Endothelial cell (in vitro differentiated cells): Measurements from ENCODE around the gene TPX2. TPM values are rescaled to one million over a fixed set of nuclear protein-coding genes. Genes with fewer than 3 reads are reported as not detected.
A peak's percentile ranks its signal among the peaks of the same experiment; 100 is the strongest.

Experiments
- DNase-seq: peaks from one replicate; pipeline ENCODE4 v3.0.0; 2021; ENCODE audit warnings: low spot score
- H3K27ac Mint-ChIP-seq: one replicate; pipeline ENCODE4 v1.8.0; 2021; ENCODE audit warnings: mixed read lengths, inconsistent platforms; ENCODE audit not compliant: unreplicated experiment
- H3K27me3 Mint-ChIP-seq: one replicate; pipeline ENCODE4 v1.8.0; 2021; ENCODE audit warnings: mild to moderate bottlenecking, moderate library complexity, mixed read lengths, inconsistent platforms; ENCODE audit not compliant: unreplicated experiment
- H3K36me3 Mint-ChIP-seq: one replicate; pipeline ENCODE4 v1.8.0; 2021; ENCODE audit warnings: mild to moderate bottlenecking, low read depth, mixed read lengths, inconsistent platforms; ENCODE audit not compliant: unreplicated experiment
- H3K4me1 Mint-ChIP-seq: one replicate; pipeline ENCODE4 v1.8.0; 2021; ENCODE audit warnings: mild to moderate bottlenecking, mixed read lengths, inconsistent platforms; ENCODE audit not compliant: unreplicated experiment
- H3K4me3 Mint-ChIP-seq: one replicate; pipeline ENCODE4 v1.8.0; 2021; ENCODE audit warnings: mild to moderate bottlenecking, mixed read lengths, inconsistent platforms; ENCODE audit not compliant: unreplicated experiment
- H3K9me3 Mint-ChIP-seq: one replicate; pipeline ENCODE4 v1.8.0; 2021; ENCODE audit warnings: mixed read lengths, inconsistent platforms; ENCODE audit not compliant: unreplicated experiment
- total RNA-seq: library from RNA; stranded (reverse); fragmentation: NEBNext Ultra II Directional; extraction: Animal tissue kit (Norgen Biotek cat#: 25700); gene quantifications from one replicate; pipeline ENCODE4 v1.2.1, GENCODE V29; 2021; ENCODE audit not compliant: unreplicated experiment
- TF ChIP-seq, protein P1 (sequence below): fragments of 200-600 bp; sonication (generic); IDR thresholded peaks from one replicate; pipeline ENCODE4 v1.5.0; 2021; ENCODE audit warnings: antibody characterized with exemption; ENCODE audit not compliant: unreplicated experiment

Gene TPX2
- total RNA-seq, 1 donor from 2014 or later: 27.2 TPM

DNA sequence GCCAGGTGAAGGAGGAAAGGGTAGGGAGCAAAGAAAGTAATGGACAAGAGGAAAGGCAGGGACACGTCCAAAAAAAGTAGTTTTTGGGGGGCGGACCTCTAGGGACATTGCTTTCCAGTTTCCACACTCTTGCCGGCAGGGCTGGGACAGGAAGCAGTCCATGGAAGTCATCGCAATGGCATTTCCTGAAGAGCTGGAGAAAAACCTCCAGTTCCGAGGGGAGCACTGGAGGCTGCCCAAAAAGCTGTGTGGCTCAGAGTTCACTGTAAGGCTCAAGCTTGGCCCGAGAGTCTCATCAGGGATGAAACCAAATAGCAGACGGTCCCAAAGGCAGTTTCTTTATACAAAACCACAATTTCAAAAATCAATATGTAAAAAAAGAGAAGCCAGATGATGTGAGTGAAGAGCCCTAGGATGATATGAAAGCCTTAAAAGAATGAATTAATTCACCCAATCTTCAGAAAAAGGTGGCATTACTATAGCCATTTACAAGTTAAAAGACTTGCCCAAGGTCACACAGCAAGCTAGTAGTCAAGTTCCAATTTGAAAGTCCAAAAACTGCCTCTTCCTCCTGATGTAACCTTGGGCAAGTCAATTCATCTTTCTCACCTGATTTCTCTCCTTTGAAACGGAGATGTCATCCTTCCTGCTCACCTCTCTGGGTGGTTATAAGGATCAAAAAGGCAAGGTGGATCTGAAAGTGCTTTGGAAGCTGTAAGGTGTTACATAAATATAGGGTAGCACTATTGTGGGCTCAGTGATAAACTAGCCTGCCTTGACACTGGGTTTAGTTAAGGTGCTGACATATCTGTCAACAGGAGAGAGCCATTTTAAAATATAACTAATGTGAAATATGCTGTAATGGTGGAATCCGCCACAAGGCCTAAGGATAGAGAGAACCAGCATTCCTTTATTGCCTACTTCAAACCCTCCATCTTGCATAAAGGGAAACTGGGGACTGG, 25.5 kb upstream of the TPX2 start:
- peak; percentile 54 for DNase-seq
- peak overlapping the region; percentile 99 for H3K27ac Mint-ChIP-seq
- TF ChIP-seq, protein P1, sequence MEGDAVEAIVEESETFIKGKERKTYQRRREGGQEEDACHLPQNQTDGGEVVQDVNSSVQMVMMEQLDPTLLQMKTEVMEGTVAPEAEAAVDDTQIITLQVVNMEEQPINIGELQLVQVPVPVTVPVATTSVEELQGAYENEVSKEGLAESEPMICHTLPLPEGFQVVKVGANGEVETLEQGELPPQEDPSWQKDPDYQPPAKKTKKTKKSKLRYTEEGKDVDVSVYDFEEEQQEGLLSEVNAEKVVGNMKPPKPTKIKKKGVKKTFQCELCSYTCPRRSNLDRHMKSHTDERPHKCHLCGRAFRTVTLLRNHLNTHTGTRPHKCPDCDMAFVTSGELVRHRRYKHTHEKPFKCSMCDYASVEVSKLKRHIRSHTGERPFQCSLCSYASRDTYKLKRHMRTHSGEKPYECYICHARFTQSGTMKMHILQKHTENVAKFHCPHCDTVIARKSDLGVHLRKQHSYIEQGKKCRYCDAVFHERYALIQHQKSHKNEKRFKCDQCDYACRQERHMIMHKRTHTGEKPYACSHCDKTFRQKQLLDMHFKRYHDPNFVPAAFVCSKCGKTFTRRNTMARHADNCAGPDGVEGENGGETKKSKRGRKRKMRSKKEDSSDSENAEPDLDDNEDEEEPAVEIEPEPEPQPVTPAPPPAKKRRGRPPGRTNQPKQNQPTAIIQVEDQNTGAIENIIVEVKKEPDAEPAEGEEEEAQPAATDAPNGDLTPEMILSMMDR: no peak
- peak overlapping the region; percentile 68 for H3K4me3 Mint-ChIP-seq
- H3K36me3 Mint-ChIP-seq: peaks cover 23% of the 10 kb centered on the region
- peaks cover 49% of the 10 kb centered on the region for H3K4me1 Mint-ChIP-seq
- H3K9me3 Mint-ChIP-seq: no peaks in the 10 kb centered on the region
- H3K27me3 Mint-ChIP-seq: peaks cover 11% of the 10 kb centered on the region

DNA sequence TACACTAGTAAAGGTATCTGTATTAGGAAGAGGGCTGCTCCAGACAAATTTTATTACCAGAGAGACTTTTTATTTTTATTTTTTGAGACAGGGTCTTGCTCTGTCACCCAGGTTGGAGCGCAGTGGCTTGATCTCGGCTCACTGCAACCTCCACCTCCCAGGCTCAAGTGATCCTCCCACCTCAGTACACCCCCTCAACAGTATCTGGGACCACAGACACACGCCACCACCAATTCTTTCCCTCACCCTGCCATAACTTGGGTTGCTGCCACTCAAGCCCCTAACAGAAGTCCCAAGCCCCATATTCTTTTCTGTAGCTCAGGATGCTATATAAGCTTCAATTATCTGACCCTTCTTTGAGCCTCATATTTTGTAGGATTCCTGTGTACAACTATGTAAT, 23.3 kb upstream of the TPX2 start:
- H3K27ac Mint-ChIP-seq: peak overlapping the region; percentile 32
- H3K9me3 Mint-ChIP-seq: no peaks in the 10 kb centered on the region
- H3K27me3 Mint-ChIP-seq: peaks cover 11% of the 10 kb centered on the region
- H3K4me3 Mint-ChIP-seq: no peak overlapping the region
- H3K4me1 Mint-ChIP-seq: peaks cover 66% of the 10 kb centered on the region
- DNase-seq: no peak
- H3K36me3 Mint-ChIP-seq: peaks cover 21% of the 10 kb centered on the region
- TF ChIP-seq, protein P1: no peak

DNA sequence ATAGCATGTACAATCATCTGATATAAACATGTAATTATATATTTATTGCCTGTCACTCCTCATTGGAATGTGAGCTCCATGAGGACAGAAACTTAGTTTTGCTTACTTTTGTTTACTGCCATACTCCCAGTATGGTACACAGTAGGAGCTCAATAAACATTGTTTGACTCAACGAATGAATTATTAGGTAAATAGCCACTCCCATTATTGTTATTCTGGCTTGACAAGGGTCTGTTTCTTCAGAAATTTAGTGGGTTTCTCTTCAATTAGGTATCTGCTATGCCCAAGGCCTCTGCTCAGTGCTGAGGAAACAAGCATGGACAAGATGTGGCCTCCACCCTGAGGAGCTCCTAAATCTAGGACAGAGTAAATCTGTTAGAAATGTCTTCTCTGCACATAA, 22.7 kb upstream of the TPX2 start:
- Mint-ChIP-seq H3K36me3 (peaks cover 21% of the 10 kb centered on the region), H3K27ac (peak overlapping the region; percentile 32), H3K27me3 (peaks cover 11% of the 10 kb centered on the region), H3K4me1 (peaks cover 71% of the 10 kb centered on the region), H3K9me3 (no peaks in the 10 kb centered on the region), H3K4me3 (no peak overlapping the region)
- TF ChIP-seq, protein P1: no peak
- DNase-seq: no peak

DNA sequence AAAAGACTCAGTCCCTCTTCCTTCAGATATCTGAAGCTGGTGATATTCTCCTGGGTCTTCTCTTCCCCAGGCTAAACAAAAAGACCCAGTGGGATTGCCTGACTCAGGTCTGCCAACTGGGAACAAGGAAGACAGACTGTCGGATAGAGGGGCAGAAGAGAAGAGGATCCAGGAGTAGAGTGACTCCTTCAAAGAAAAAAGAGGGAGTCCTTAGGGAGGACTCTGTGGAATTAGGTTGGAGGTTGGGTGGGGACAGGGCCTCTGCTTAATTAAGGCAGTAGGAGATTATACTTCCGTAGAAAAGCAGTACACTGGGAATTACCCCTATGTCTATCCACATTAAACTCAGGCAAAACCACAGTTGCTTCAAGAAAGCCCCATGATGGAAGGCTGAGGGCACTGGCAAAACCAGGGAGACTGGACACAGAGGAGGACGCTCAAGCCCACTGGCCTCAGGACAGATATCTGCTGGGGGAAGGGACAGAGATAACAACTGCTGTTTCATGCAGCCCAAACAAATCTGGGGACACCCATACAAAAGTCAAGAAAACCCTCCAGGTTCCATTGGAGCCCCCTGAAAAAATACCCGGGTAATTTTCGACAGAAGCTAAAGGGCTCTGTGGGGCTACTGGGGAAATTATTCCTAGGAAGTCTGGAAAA, 22.1 kb upstream of the TPX2 start:
- peaks cover 75% of the 10 kb centered on the region for H3K4me1 Mint-ChIP-seq
- H3K4me3 Mint-ChIP-seq: peak overlapping the region; percentile 42
- no peaks in the 10 kb centered on the region for H3K9me3 Mint-ChIP-seq
- DNase-seq: no peak
- no peak overlapping the region for H3K27ac Mint-ChIP-seq
- H3K36me3 Mint-ChIP-seq: peaks cover 21% of the 10 kb centered on the region
- H3K27me3 Mint-ChIP-seq: peaks cover 11% of the 10 kb centered on the region
- TF ChIP-seq, protein P1: no peak
